Transverse colon (tissue), 4 donors: ENCODE measurements around the gene FAM193B. TPM values are rescaled to one million over a fixed set of nuclear protein-coding genes. Genes with fewer than 3 reads are reported as not detected.
A peak's percentile ranks its signal among the peaks of the same experiment; 100 is the strongest.

Experiments
- DNase-seq: peaks from one replicate; pipeline ENCODE4 v3.0.0-alpha.2; 2019
- H3K27ac ChIP-seq, 4 donors: fragments of 200-600 bp; sonication (generic); 2 replicates each; pipeline ENCODE4 v1.5.1; 2016 to 2018; ENCODE audit warnings: inconsistent platforms in 4 of 4
- H3K27me3 ChIP-seq: fragments of 200-600 bp; sonication (generic); 2 replicates; pipeline ENCODE4 v1.5.1; 2017; ENCODE audit warnings: inconsistent platforms
- H3K36me3 ChIP-seq, 4 donors: fragments of 200-600 bp; sonication (generic); 2 replicates each; pipeline ENCODE4 v1.5.1; 2017 to 2019; ENCODE audit warnings: inconsistent platforms in 4 of 4
- H3K4me1 ChIP-seq, 4 donors: fragments of 200-600 bp; sonication (generic); 2 replicates each; pipeline ENCODE4 v1.5.1; 2017 to 2020; ENCODE audit warnings: inconsistent platforms in 4 of 4
- H3K4me3 ChIP-seq, 4 donors: fragments of 200-600 bp; sonication (generic); 1 replicate in 1 of 4; 2 replicates in 3 of 4; pipeline versions ENCODE4 v1.5.1 to v1.6.1; 2017 to 2019; ENCODE audit warnings: inconsistent platforms in 4 of 4
- H3K9me3 ChIP-seq, 2 donors: fragments of 200-600 bp; sonication (generic); 2 replicates each; pipeline ENCODE4 v1.5.1; 2017 to 2019; ENCODE audit warnings: inconsistent platforms in 2 of 2
- CTCF ChIP-seq, 5 experiments: fragments of 200-600 bp in 3 of 5; fragments of 450-650 bp in 2 of 5; sonication (generic) in 3 of 5; IDR thresholded peaks; 1 replicate in 2 of 5; 2 replicates in 3 of 5; pipeline ENCODE4 v1.5.1; 2016 to 2017; ENCODE audit warnings: antibody characterized with exemption in 5 of 5, inconsistent platforms in 3 of 5, mild to moderate bottlenecking in 2 of 5, moderate library complexity in 1 of 5
- EP300 ChIP-seq: sonication (generic); formaldehyde crosslinking; IDR thresholded peaks from one replicate; pipeline ENCODE4 v1.6.1; 2017; ENCODE audit warnings: antibody characterized with exemption, low read depth
- POLR2A ChIP-seq: fragments of 450-650 bp; IDR thresholded peaks from one replicate; pipeline ENCODE4 v1.6.1; 2016; ENCODE audit warnings: antibody characterized with exemption, mild to moderate bottlenecking, moderate library complexity
- POLR2AphosphoS5 ChIP-seq, 3 donors: sonication (generic); formaldehyde crosslinking; IDR thresholded peaks; one replicate each; pipeline ENCODE4 v1.6.1; 2016; ENCODE audit warnings: antibody characterized with exemption in 3 of 3
- WGBS, 2 donors: methylation state at CpG; one replicate each; pipeline ENCODE4 v1.1.5; 2018; ENCODE audit warnings: low coverage in 1 of 2; 5-methylcytosine and 5-hydroxymethylcytosine counted together
- in situ Hi-C, 4 donors: fragments of 200-750 bp; cut with MboI; loops; one replicate each; pipeline versions ENCODE4 v1.15.0 to v1.15.1; 2017; ENCODE audit warnings: low sequenced_read_pairs in 3 of 4, low pct_ligation_motif_present in 1 of 4, low pct_unique_long_range_greater_than_20kb in 1 of 4
- intact Hi-C: fragments of 100-400 bp; cut with DNase I; formaldehyde crosslinking; loops from one replicate; pipeline ENCODE4 v1.15.1; 2023; ENCODE audit warnings: low total_unique reads
- total RNA-seq, 4 donors: library from RNA; depleted of rRNA; stranded (reverse); fragments of >200 nt; gene quantifications; one replicate each; pipeline ENCODE4 v1.1.0, GENCODE V29; 2016

FAM193B gene
- total RNA-seq, 4 donors from 2014 or later = 59.7 to 128 (median 63.5) TPM

GRCh38 chr5:177471610-177472356, 82.6 kb downstream of the FAM193B start:
- peak overlapping the region in 2 of 4 donors; percentile 65 to 77 for H3K4me3 ChIP-seq
- TF ChIP-seq EP300 (no peak), POLR2AphosphoS5 (IDR thresholded peaks at IDR 0.05) (no peak), CTCF (IDR thresholded peaks at IDR 0.05) (no peak), POLR2A (no peak)
- peak overlapping the region; percentile 78 to 91 (median 83) for H3K27ac ChIP-seq
- 70% methylated on average over 11 of the region's 14 CpGs; no CpG with 5 or more reads in 1 of the 2 donors for WGBS, 2 donors
- peaks cover 11 to 30% (median 16%) of the 10 kb centered on the region in 4 donors for H3K4me1 ChIP-seq
- intact Hi-C loops = no loop called here
- in situ Hi-C loops = loop anchor here in 1 of 4 donors (25.0 kb wide), 1 partner anchor 159 kb away; the partner anchor contains the start of genes MXD3, PRELID1 and RAB24
- DNase-seq = no peak
- no peaks in the 10 kb centered on the region for H3K36me3 ChIP-seq
- H3K27me3 ChIP-seq = peaks cover 14% of the 10 kb centered on the region
- H3K9me3 ChIP-seq = no peaks in the 10 kb centered on the region

- no peaks in the 10 kb centered on the region for H3K9me3 ChIP-seq
- in situ Hi-C loops = loop anchor here in 1 of 4 donors (25.0 kb wide), 1 partner anchor 159 kb away; the partner anchor contains the start of genes MXD3, PRELID1 and RAB24
- no peak for TF ChIP-seq CTCF (IDR thresholded peaks at IDR 0.05)
- TF ChIP-seq POLR2A = no peak
- no peak for TF ChIP-seq EP300
- no peak for TF ChIP-seq POLR2AphosphoS5 (IDR thresholded peaks at IDR 0.05)
- no peaks in the 10 kb centered on the region for H3K36me3 ChIP-seq
- intact Hi-C loops = no loop called here
- H3K27ac ChIP-seq = peak overlapping the region in 1 of 4 donors; percentile 91
- no peak for DNase-seq
- peaks cover 11 to 30% (median 16%) of the 10 kb centered on the region in 4 donors for H3K4me1 ChIP-seq
- no peak overlapping the region for H3K4me3 ChIP-seq
- peaks cover 14% of the 10 kb centered on the region for H3K27me3 ChIP-seq
- 78% methylated on average over 10 of the region's 10 CpGs; no CpG with 5 or more reads in 1 of the 2 donors for WGBS, 2 donors
Observed at GRCh38 chr5:177470759-177471536, 83.4 kb downstream of the FAM193B start.

Other genes with a start within 250 kb of the FAM193B start
- gene MXD3, start 242.7 kb downstream of the FAM193B start, total RNA-seq = 100 to 1,000 TPM in 1 of 4 donors, 10 to 100 TPM in 3; 10.8 to 257 (median 21.7) TPM
- gene LMAN2, start 202.9 kb downstream of the FAM193B start, total RNA-seq = 100 to 1,000 TPM; 236 to 322 (median 293) TPM
- gene RGS14, start 196.6 kb downstream of the FAM193B start, total RNA-seq = 10 to 100 TPM; 16.5 to 49.6 (median 24.4) TPM
- under 1 TPM in 1 of 4 donors, not detected in 3; 0.55 TPM for gene SLC34A1, start 170.1 kb downstream of the FAM193B start, total RNA-seq
- not detected for gene PFN3, start 153.9 kb downstream of the FAM193B start, total RNA-seq
- gene F12, start 145.0 kb downstream of the FAM193B start, total RNA-seq = 10 to 100 TPM in 1 of 4 donors, 1 to 10 TPM in 3; 2.6 to 20.1 (median 5.6) TPM
- gene GRK6, start 127.9 kb downstream of the FAM193B start, total RNA-seq = 10 to 100 TPM; 21.5 to 40.5 (median 36.4) TPM
- gene PRR7, start 107.7 kb downstream of the FAM193B start, total RNA-seq = 1 to 10 TPM in 3 of 4 donors, not detected in 1; 2.1 to 5.0 (median 2.5) TPM
- gene DBN1, start 80.9 kb downstream of the FAM193B start, total RNA-seq = 100 to 1,000 TPM in 1 of 4 donors, 10 to 100 TPM in 3; 10.1 to 201 (median 17.4) TPM
- gene PDLIM7, start 57.0 kb downstream of the FAM193B start, total RNA-seq = 100 to 1,000 TPM in 1 of 4 donors, 10 to 100 TPM in 3; 52.6 to 256 (median 78.6) TPM
- gene DOK3, start 44.7 kb downstream of the FAM193B start, total RNA-seq = 10 to 100 TPM in 2 of 4 donors, 1 to 10 TPM in 1, under 1 TPM in 1; 0.60 to 17.2 (median 7.8) TPM
- gene DDX41, start 37.6 kb downstream of the FAM193B start, total RNA-seq = 100 to 1,000 TPM in 2 of 4 donors, 10 to 100 TPM in 2; 96.5 to 170 (median 130) TPM
- gene TMED9, start 37.6 kb upstream of the FAM193B start, total RNA-seq = 10 to 100 TPM; 34.4 to 85.9 (median 70.9) TPM
- gene B4GALT7, start 45.6 kb upstream of the FAM193B start, total RNA-seq = 10 to 100 TPM; 17.9 to 38.5 (median 27.0) TPM
- gene FAM153A, start 228.3 kb upstream of the FAM193B start, total RNA-seq = under 1 TPM in 2 of 4 donors, not detected in 2; 0.14 to 0.48 TPM